GM18499 (cell line): Measurements from ENCODE around the gene KRTAP7-1.

Source experiments
- ATAC-seq: cut with Tn5 transposase; IDR thresholded peaks from one replicate; pipeline ENCODE4 v1.9.1; 2021; ENCODE audit warnings: moderate number of reproducible peaks; ENCODE audit not compliant: insufficient read depth, unreplicated experiment

The KRTAP7-1 gene

GRCh38 chr21:30829659-30830058 lies at the start of gene KRTAP7-1:
KRTAP7-1 (minus strand) TSS chr21:30829759; CDS start chr21:30829698, 61 bp downstream.
- no peak for ATAC-seq

GRCh38 chr21:30874526-30874925 lies 45.0 kb upstream of the KRTAP7-1 start:
- no peak for ATAC-seq

- no peak for ATAC-seq
Observed at GRCh38 chr21:30847627-30848500, 18.3 kb upstream of the KRTAP7-1 start.

- no peak for ATAC-seq
Observed at GRCh38 chr21:30842990-30843389, 13.4 kb upstream of the KRTAP7-1 start.

GRCh38 chr21:30839304-30839703 lies 9.7 kb upstream of the KRTAP7-1 start:
- no peak for ATAC-seq

GRCh38 chr21:30838536-30838935 lies 9.0 kb upstream of the KRTAP7-1 start:
- no peak for ATAC-seq

GRCh38 chr21:30831194-30831765 lies 1.7 kb upstream of the KRTAP7-1 start:
- no peak for ATAC-seq

- no peak for ATAC-seq
Observed at GRCh38 chr21:30818837-30819610, 10.5 kb downstream of the KRTAP7-1 start.

- no peak for ATAC-seq
Observed at GRCh38 chr21:30813174-30813573, 16.4 kb downstream of the KRTAP7-1 start, which contains the start of gene KRTAP8-1. KRTAP8-1 (minus strand) TSS chr21:30813274; CDS start chr21:30813220, 54 bp downstream.

- ATAC-seq: no peak
Observed at GRCh38 chr21:30800605-30801004, 29.0 kb downstream of the KRTAP7-1 start.

GRCh38 chr21:30793581-30794314 lies 35.8 kb downstream of the KRTAP7-1 start:
- no peak for ATAC-seq

GRCh38 chr21:30779249-30779648 lies 50.3 kb downstream of the KRTAP7-1 start:
- no peak for ATAC-seq
